ENCODE measurements around the gene ICAM2.

The ICAM2 gene

GRCh38 chr17:64064331-64064730 is 43.9 kb upstream of the ICAM2 start:
- CTCF ChIA-PET: interaction anchor here (0.6 to 4.5 kb wide), 23 partner anchors 10 to 287 kb away, joined by 3 to 65 read pairs (median 4); partner anchors contain the start of gene ERN1
- POLR2A ChIA-PET: interaction anchor here (1.0 to 1.7 kb wide), 5 partner anchors 18 to 83 kb away, joined by 3 to 12 read pairs (median 7); partner anchors contain the start of gene ERN1
- DNase-seq (ENCODE audit: extremely low spot score): no peak
- TF ChIP-seq TARDBP (IDR thresholded peaks at IDR 0.05) (no peak), PKNOX1 (IDR thresholded peaks at IDR 0.05) (no peak), NFRKB (IDR thresholded peaks at IDR 0.05) (no peak), ELF4 (IDR thresholded peaks at IDR 0.05) (no peak), ARNT (IDR thresholded peaks at IDR 0.05) (no peak), L3MBTL2 (conservative IDR thresholded peaks at IDR 0.05) (no peak), FOXA1 (IDR thresholded peaks at IDR 0.05) (no peak), LEF1 (IDR thresholded peaks at IDR 0.05; ENCODE audit: borderline replicate concordance) (no peak), FOXK2 (IDR thresholded peaks at IDR 0.05) (no peak), SP1 (IDR thresholded peaks at IDR 0.05) (no peak), SUZ12 (IDR thresholded peaks at IDR 0.05) (no peak), HDGF (IDR thresholded peaks at IDR 0.05; ENCODE audit: borderline replicate concordance) (no peak), CTBP1 (IDR thresholded peaks at IDR 0.05; ENCODE audit: borderline replicate concordance) (no peak), BHLHE40 (IDR thresholded peaks at IDR 0.05; ENCODE audit: borderline replicate concordance) (no peak), FOXM1 (IDR thresholded peaks at IDR 0.05; ENCODE audit: borderline replicate concordance) (no peak), ZNF384 (IDR thresholded peaks at IDR 0.05) (no peak)

GRCh38 chr17:64063766-64064224 is 43.4 kb upstream of the ICAM2 start:
- POLR2A ChIA-PET: interaction anchor here (0.7 to 1.7 kb wide), 8 partner anchors 10 to 83 kb away, joined by 3 to 12 read pairs (median 4); partner anchors contain the start of gene ERN1
- DNase-seq (ENCODE audit: extremely low spot score): peak; percentile 79
- CTCF ChIA-PET: interaction anchor here (0.6 to 4.5 kb wide), 25 partner anchors 8 to 287 kb away, joined by 3 to 65 read pairs (median 4); partner anchors contain the start of gene ERN1
- TF ChIP-seq ARNT (IDR thresholded peaks at IDR 0.05) (no peak), SUZ12 (IDR thresholded peaks at IDR 0.05) (no peak), TARDBP (IDR thresholded peaks at IDR 0.05) (no peak), FOXM1 (IDR thresholded peaks at IDR 0.05; ENCODE audit: borderline replicate concordance) (no peak), ELF4 (IDR thresholded peaks at IDR 0.05) (no peak), HDGF (IDR thresholded peaks at IDR 0.05; ENCODE audit: borderline replicate concordance) (no peak), FOXK2 (IDR thresholded peaks at IDR 0.05) (no peak), LEF1 (IDR thresholded peaks at IDR 0.05; ENCODE audit: borderline replicate concordance) (no peak), L3MBTL2 (conservative IDR thresholded peaks at IDR 0.05) (no peak), FOXA1 (IDR thresholded peaks at IDR 0.05) (no peak), BHLHE40 (IDR thresholded peaks at IDR 0.05; ENCODE audit: borderline replicate concordance) (no peak), NFRKB (IDR thresholded peaks at IDR 0.05) (no peak), ZNF384 (IDR thresholded peaks at IDR 0.05) (no peak), PKNOX1 (IDR thresholded peaks at IDR 0.05) (no peak), SP1 (IDR thresholded peaks at IDR 0.05) (no peak), CTBP1 (IDR thresholded peaks at IDR 0.05; ENCODE audit: borderline replicate concordance) (no peak)

GRCh38 chr17:64063088-64063487 is 42.7 kb upstream of the ICAM2 start:
- no peak for DNase-seq (ENCODE audit: extremely low spot score)
- ChIA-PET CTCF (interaction anchor here (0.6 to 4.5 kb wide), 22 partner anchors 7 to 286 kb away, joined by 3 to 65 read pairs (median 4); partner anchors contain the start of gene ERN1), POLR2A (interaction anchor here (0.7 to 1.7 kb wide), 5 partner anchors 19 to 84 kb away, joined by 3 to 12 read pairs (median 4); partner anchors contain the start of gene ERN1)
- TF ChIP-seq BHLHE40 (IDR thresholded peaks at IDR 0.05; ENCODE audit: borderline replicate concordance) (no peak), L3MBTL2 (conservative IDR thresholded peaks at IDR 0.05) (no peak), NFRKB (IDR thresholded peaks at IDR 0.05) (no peak)

GRCh38 chr17:64061178-64061898 is 40.9 kb upstream of the ICAM2 start:
- ChIA-PET POLR2A (interaction anchor here (0.8 kb wide), 1 partner anchor 72 kb away, joined by 3 read pairs; no protein-coding TSS in a partner anchor), CTCF (interaction anchor here (4.5 kb wide), 1 partner anchor 73 kb away, joined by 65 read pairs; no protein-coding TSS in a partner anchor)
- no peak for DNase-seq (ENCODE audit: extremely low spot score)
- TF ChIP-seq LEF1 (IDR thresholded peaks at IDR 0.05; ENCODE audit: borderline replicate concordance) (no peak), PKNOX1 (IDR thresholded peaks at IDR 0.05) (no peak), SUZ12 (IDR thresholded peaks at IDR 0.05) (no peak), L3MBTL2 (conservative IDR thresholded peaks at IDR 0.05) (no peak), SP1 (IDR thresholded peaks at IDR 0.05) (no peak), ZNF384 (IDR thresholded peaks at IDR 0.05) (no peak), NFRKB (IDR thresholded peaks at IDR 0.05) (no peak), CTBP1 (IDR thresholded peaks at IDR 0.05; ENCODE audit: borderline replicate concordance) (no peak), HDGF (IDR thresholded peaks at IDR 0.05; ENCODE audit: borderline replicate concordance) (no peak), FOXM1 (IDR thresholded peaks at IDR 0.05; ENCODE audit: borderline replicate concordance) (no peak), FOXK2 (IDR thresholded peaks at IDR 0.05) (no peak), ELF4 (IDR thresholded peaks at IDR 0.05) (no peak), FOXA1 (IDR thresholded peaks at IDR 0.05) (no peak), ARNT (IDR thresholded peaks at IDR 0.05) (no peak), BHLHE40 (IDR thresholded peaks at IDR 0.05; ENCODE audit: borderline replicate concordance) (no peak), TARDBP (IDR thresholded peaks at IDR 0.05) (no peak)

- no peak for TF ChIP-seq SP1 (IDR thresholded peaks at IDR 0.05)
- no peak for TF ChIP-seq SUZ12 (IDR thresholded peaks at IDR 0.05)
- no peak for TF ChIP-seq PKNOX1 (IDR thresholded peaks at IDR 0.05)
- TF ChIP-seq BHLHE40 (IDR thresholded peaks at IDR 0.05; ENCODE audit: borderline replicate concordance): no peak
- TF ChIP-seq ARNT (IDR thresholded peaks at IDR 0.05): no peak
- no peak for TF ChIP-seq LEF1 (IDR thresholded peaks at IDR 0.05; ENCODE audit: borderline replicate concordance)
- TF ChIP-seq ZNF384 (IDR thresholded peaks at IDR 0.05): no peak
- TF ChIP-seq L3MBTL2 (conservative IDR thresholded peaks at IDR 0.05): no peak
- TF ChIP-seq FOXK2 (IDR thresholded peaks at IDR 0.05): no peak
- TF ChIP-seq CTBP1 (IDR thresholded peaks at IDR 0.05; ENCODE audit: borderline replicate concordance): no peak
- TF ChIP-seq HDGF (IDR thresholded peaks at IDR 0.05; ENCODE audit: borderline replicate concordance): no peak
- POLR2A ChIA-PET: no interaction called here
- CTCF ChIA-PET: interaction anchor here (0.9 to 4.5 kb wide), 2 partner anchors 73 to 74 kb away, joined by 3 to 65 read pairs; no protein-coding TSS in a partner anchor
- DNase-seq (ENCODE audit: extremely low spot score): no peak
Measured at GRCh38 chr17:64060331-64060730, 39.9 kb upstream of the ICAM2 start.

Data from HEK293T (cell line).